Nucleus accumbens (tissue), 56 donors: ENCODE measurements around the gene VPS13D.
"Not testable (repeated sequence)": the region's sequence is repeated elsewhere in the genome, so short reads cannot be mapped to it uniquely, and the experiment has no call there.

Experiments used
- DNase-seq, 56 donors: peaks; one replicate each; lab custom pipeline; 2025; lab: John Stamatoyannopoulos, UW

The VPS13D gene

GRCh38 chr1:12444329-12444841 is 214.6 kb downstream of the VPS13D start:
- DNase-seq, result no peak

GRCh38 chr1:12445257-12445656 is 215.4 kb downstream of the VPS13D start:
- DNase-seq, result no peak

DNA sequence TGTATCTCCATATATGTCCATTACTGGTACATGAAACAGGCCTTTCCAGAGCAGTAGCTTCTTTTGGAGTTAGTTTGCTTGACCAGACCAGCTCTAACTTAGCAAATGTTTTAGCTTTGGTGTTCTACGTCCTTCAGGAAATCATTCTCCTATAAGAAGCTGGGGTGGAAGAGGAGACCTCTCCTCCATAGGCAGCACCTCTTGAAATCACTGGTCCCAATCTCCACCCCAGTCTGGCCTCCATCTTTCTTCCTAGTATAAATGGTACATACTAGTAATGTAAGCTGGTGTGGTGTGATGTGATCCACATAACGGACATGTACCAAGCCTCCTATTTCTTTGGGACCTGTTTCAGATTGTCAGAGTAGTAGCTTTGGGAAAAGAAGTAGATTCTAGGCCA is 216.8 kb downstream of the VPS13D start:
- DNase-seq, result no peak

DNA sequence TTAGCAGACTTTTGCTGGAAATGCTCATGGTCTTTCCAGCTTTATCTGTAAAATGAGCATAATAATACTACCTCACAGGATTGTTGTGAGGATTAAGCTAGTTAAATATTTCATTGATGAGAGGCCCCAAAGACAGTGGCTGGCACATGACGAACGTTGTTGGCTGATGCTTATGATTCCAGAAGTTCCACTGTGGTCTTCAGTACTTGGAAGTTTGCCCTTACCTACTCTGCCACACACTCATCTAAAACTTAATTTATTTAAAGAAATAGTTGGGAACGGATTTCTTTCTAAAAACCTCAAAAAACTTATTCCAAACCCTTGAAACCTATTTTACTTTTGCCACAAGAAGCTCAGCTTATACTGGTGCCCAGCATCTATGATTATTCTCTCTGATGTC is 217.5 kb downstream of the VPS13D start:
- no peak for DNase-seq

DNA sequence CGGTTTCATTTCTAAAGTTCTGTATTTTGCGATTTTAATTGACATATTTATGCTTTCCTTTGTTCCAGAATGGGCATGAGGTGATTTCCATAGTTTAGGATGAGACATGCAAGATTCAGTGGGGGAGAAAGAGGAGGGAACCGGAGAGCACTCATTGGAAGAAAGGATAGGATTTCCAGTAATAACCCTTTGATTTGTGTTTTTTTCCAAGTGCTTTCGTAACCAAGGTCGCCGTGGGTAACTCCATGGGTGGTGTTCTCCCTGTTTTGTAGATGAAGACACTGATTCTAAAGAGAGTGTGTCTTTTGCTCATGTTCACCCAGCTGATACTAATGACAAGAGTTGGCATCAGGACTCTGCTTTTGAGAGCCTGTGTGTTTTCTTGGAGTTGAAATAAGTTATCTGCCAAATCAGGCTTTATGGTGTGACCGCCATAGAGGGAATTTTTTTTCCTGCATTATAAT is 218.1 kb downstream of the VPS13D start:
- DNase-seq, result peak in 1 of 56 donors; percentile 9

GRCh38 chr1:12448746-12449177 is 218.9 kb downstream of the VPS13D start:
- DNase-seq, result no peak

- peak in 41 of 56 donors; percentile 5 to 75 (median 40) for DNase-seq
Measured at GRCh38 chr1:12450090-12450755, 220.4 kb downstream of the VPS13D start.

GRCh38 chr1:12450756-12451559 is 221.1 kb downstream of the VPS13D start:
- DNase-seq, result no peak

DNA sequence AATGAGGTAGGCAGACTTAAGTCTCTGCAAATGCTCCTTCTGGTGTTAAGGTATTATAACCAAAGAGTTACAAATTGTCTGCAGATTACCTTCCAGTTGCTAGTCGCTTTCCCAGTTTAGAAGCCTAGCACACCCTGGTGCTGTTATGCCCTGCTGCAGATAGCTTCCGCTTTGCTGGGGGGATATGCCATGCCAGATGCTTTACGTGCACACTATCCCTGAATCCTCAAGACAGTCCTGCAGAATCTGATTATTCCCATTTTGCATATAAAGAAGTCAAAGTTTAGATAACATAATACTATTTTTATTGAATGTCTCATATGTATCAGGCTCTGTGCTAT is 221.7 kb downstream of the VPS13D start:
- no peak for DNase-seq

- no peak for DNase-seq
Measured at GRCh38 chr1:12452262-12452661, 222.4 kb downstream of the VPS13D start.

- no peak for DNase-seq
Measured at GRCh38 chr1:12453400-12454343, 223.8 kb downstream of the VPS13D start.

- no peak for DNase-seq
Measured at GRCh38 chr1:12454406-12455391, 224.9 kb downstream of the VPS13D start.

GRCh38 chr1:12456081-12456480 is 226.3 kb downstream of the VPS13D start:
- not testable (repeated sequence) for DNase-seq

GRCh38 chr1:12456979-12457378 is 227.1 kb downstream of the VPS13D start:
- DNase-seq, result no peak

- no peak for DNase-seq
Measured at GRCh38 chr1:12457771-12458170, 227.9 kb downstream of the VPS13D start.

GRCh38 chr1:12458571-12458970 is 228.7 kb downstream of the VPS13D start:
- no peak for DNase-seq

DNA sequence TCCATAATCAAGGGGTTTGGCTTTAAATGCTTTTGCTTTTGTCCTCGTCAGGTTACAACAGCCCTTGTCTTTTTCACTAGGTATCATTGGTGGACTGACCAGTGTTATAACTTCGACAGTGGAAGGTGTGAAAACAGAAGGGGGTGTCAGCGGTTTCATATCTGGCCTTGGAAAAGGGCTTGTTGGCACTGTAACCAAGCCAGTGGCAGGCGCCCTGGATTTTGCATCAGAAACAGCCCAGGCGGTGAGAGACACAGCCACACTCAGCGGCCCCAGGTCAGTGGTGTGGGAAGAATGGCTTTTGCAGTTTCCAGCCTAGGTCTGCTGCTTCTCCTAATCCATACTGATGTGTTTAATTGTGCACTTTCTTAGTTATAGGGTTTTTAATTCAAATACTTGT is 230.3 kb downstream of the VPS13D start:
- no peak for DNase-seq

DNA sequence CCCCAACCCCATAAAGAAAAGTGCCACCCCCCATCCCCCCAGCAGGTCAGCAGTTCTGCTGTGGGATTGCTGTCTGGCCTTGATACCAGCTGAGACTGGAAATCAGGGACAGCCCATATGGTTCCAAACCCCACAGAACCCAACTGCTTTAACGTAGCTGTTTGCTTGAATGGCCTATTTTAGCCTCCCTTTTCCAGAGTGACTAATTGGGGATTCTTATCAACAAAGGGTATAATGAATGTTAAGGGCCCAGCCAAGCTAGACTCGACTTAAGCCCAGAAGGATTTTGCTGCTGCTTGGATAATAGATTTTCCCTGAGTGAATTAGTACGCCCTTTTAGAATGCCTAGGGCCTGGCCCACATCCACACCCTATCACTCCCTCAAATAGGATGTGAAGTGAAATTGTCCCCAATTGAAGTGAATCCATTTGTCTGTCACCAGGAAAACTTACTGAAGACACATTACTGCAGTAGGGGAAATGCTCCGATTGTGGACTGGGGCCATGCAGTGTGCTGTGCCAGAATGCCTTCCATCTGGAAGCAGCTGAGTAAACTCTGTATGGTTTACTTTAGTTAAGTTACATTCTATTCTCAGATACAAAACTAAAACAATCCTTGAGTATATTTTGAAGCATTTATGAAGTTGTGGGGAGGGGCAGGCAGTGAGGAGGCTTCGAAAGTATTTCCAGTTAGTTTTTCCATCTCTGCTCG is 231.2 kb downstream of the VPS13D start:
- peak in 1 of 56 donors; percentile 24 for DNase-seq

GRCh38 chr1:12461754-12462153 is 231.9 kb downstream of the VPS13D start:
- no peak for DNase-seq
